Naive thymus-derived CD8-positive, alpha-beta T cell (primary cell): Measurements from ENCODE around the gene TAS2R50. TPM values are rescaled to one million over a fixed set of nuclear protein-coding genes. Genes with fewer than 3 reads are reported as not detected.
"Not testable (repeated sequence)": the region's sequence is repeated elsewhere in the genome, so short reads cannot be mapped to it uniquely, and the experiment has no call there.

Experiments used
- ATAC-seq, 2 donors: fragments of 150-1000 bp; cut with Tn5 transposase in 1 of 2; sonication (Bioruptor Pico), chemical (Tn5 transposase) in 1 of 2; 1 replicate in 1 of 2; 2 replicates in 1 of 2; pipeline ENCODE4 v1.10.0; 2021; ENCODE audit warnings: mild to moderate bottlenecking in 2 of 2, moderate library complexity in 2 of 2
- POLR2A ChIA-PET: fragments of 350-600 bp; sonication (Branson Sonifier 250); formaldehyde crosslinking; loops from one replicate; lab custom pipeline; 2021; ENCODE audit warnings: antibody characterized with exemption; lab: Charles Lee
- DNase-seq, 10 donors: peaks; one replicate each; pipeline versions ENCODE4 v3.0.0 to v3.0.0-alpha.2; 2020 to 2022
- H3K27ac Mint-ChIP-seq, 10 donors: one replicate each; pipeline ENCODE4 v1.8.0; 2020 to 2022; ENCODE audit warnings: mild to moderate bottlenecking in 10 of 10, mixed read lengths in 10 of 10, moderate library complexity in 4 of 10, inconsistent platforms in 1 of 10
- H3K27me3 Mint-ChIP-seq, 5 donors: one replicate each; pipeline ENCODE4 v1.8.0; 2021 to 2022; ENCODE audit warnings: mixed read lengths in 5 of 5
- H3K36me3 Mint-ChIP-seq, 3 donors: one replicate each; pipeline ENCODE4 v1.8.0; 2020 to 2022; ENCODE audit warnings: mixed read lengths in 3 of 3, mild to moderate bottlenecking in 2 of 3, inconsistent platforms in 1 of 3
- H3K4me1 Mint-ChIP-seq, 4 donors: one replicate each; pipeline ENCODE4 v1.8.0; 2021 to 2022; ENCODE audit warnings: mixed read lengths in 4 of 4
- H3K4me3 Mint-ChIP-seq, 10 donors: one replicate each; pipeline ENCODE4 v1.8.0; 2020 to 2022; ENCODE audit warnings: mild to moderate bottlenecking in 10 of 10, mixed read lengths in 10 of 10, moderate library complexity in 6 of 10, inconsistent platforms in 1 of 10
- H3K9me3 Mint-ChIP-seq, 9 donors: one replicate each; pipeline ENCODE4 v1.8.0; 2020 to 2022; ENCODE audit warnings: mixed read lengths in 9 of 9, mild to moderate bottlenecking in 3 of 9, inconsistent platforms in 1 of 9, moderate library complexity in 1 of 9
- polyA plus RNA-seq, 3 donors: library from polyadenylated mRNA; unstranded; fragments of 300-500 nt; fragmentation: Illumina TruSeq; gene quantifications; one replicate each; pipeline ENCODE4 v1.2.3, GENCODE V29; 2021
- total RNA-seq, 8 experiments: library from RNA in 2 of 8; stranded (reverse) in 2 of 8; gene quantifications; one replicate each; pipeline ENCODE4 v1.2.3 and lab custom pipeline; 2021 to 2026

Gene TAS2R50, protein sequence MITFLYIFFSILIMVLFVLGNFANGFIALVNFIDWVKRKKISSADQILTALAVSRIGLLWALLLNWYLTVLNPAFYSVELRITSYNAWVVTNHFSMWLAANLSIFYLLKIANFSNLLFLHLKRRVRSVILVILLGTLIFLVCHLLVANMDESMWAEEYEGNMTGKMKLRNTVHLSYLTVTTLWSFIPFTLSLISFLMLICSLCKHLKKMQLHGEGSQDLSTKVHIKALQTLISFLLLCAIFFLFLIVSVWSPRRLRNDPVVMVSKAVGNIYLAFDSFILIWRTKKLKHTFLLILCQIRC
- total RNA-seq (1 to 10 TPM; 1.2 TPM), polyA plus RNA-seq (not detected), total RNA-seq (lab: John Stamatoyannopoulos, UW) (0.07 to 1.5 (median 0.74) reads per million in 6 experiments)

DNA sequence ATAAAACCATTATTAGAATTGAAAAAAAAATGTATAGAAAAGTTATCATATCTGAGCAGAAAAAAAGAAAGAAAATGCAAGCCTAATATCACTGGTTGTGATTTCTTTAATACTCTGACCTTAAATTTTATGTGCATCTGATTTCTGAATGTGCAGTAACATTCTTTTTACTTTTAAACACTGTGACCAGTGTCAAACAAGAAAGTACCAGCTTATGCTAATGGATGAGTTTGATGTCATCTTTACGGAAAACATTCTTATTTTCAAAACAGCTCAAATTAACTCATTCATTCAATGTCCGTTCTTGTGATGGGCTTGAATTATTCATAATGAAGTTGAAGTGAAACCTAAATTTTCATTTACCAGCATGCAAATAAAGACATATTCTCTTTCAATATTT lies at the start of gene TAS2R50:
TAS2R50 (minus strand) TSS at position 101 of the 400 bp plus-strand sequence; CDS start at position 49, 52 bp downstream.
- Mint-ChIP-seq H3K27ac (no peak within 1 kb of the TSS), H3K4me3 (no peak within 1 kb of the TSS), H3K4me1 (peaks cover 8 to 22% (median 18%) of the 10 kb centered on the region in 4 donors), H3K9me3 (peaks cover 0 to 15% (median 0%) of the 10 kb centered on the region in 9 donors), H3K27me3 (peaks cover 0 to 3% (median 0%) of the 10 kb centered on the region in 5 donors), H3K36me3 (peaks cover 8 to 17% (median 11%) of the 10 kb centered on the region in 3 donors)
- DNase-seq (no peak), ATAC-seq (no peak)
- POLR2A ChIA-PET = no interaction called here

DNA sequence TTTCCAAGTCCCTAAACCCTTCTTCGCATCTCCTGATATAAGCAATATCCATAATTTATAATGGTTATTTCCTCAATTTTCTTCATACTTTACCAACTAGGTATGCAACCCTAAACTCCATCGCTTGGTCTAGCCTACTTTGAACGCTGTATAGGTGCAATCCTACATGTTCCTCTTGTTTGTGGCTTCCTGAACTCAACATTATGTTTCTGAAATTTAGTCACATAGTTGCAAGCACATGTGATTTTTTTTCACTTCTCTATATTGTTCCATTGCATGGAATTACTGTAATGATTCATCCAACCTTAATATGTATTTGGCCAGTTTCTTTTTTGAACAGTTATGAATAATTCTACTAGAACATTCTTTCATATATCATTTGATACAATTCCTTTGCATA lies 47.2 kb upstream of the TAS2R50 start:
- H3K27ac Mint-ChIP-seq, POLR2A ChIA-PET, ATAC-seq, H3K4me3 Mint-ChIP-seq, H3K9me3 Mint-ChIP-seq, H3K4me1 Mint-ChIP-seq, DNase-seq, H3K27me3 Mint-ChIP-seq: not testable (repeated sequence)
- peaks cover 19 to 38% (median 29%) of the 10 kb centered on the region in 3 donors for H3K36me3 Mint-ChIP-seq

DNA sequence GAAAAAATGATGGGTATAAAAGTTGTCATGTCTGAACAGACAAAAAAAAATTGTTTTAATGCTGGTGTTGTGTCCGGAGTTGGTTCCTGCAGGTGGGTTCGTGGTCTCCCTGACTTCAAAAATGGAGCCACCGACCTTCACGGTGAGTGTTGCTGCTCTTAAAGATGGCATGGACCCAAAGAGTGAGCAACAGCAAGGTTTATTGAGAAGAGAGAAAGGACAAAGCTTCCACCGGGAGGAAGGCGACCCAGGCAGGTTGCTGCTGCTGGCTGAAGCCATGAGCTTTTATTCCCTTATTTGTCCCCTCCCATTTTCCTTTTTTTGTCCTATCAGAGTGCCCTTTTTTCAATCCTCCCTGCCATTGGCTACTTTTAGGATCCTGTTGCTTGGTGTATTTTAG lies 44.6 kb upstream of the TAS2R50 start, which contains the start of gene TAS2R31:
TAS2R31 (minus strand) TSS at position 101 of the 400 bp plus-strand sequence; CDS start at position 29, 72 bp downstream.
- POLR2A ChIA-PET = no interaction called here
- DNase-seq (no peak), ATAC-seq (no peak)
- Mint-ChIP-seq H3K4me3 (no peak within 1 kb of the TSS), H3K4me1 (peaks cover 0 to 2% (median 0%) of the 10 kb centered on the region in 4 donors), H3K27me3 (no peaks in the 10 kb centered on the region), H3K36me3 (peaks cover 23 to 47% (median 38%) of the 10 kb centered on the region in 3 donors), H3K27ac (peak within 1 kb of the TSS in 1 of 10 donors; percentile 32), H3K9me3 (peaks cover 0 to 2% (median 0%) of the 10 kb centered on the region in 9 donors)

DNA sequence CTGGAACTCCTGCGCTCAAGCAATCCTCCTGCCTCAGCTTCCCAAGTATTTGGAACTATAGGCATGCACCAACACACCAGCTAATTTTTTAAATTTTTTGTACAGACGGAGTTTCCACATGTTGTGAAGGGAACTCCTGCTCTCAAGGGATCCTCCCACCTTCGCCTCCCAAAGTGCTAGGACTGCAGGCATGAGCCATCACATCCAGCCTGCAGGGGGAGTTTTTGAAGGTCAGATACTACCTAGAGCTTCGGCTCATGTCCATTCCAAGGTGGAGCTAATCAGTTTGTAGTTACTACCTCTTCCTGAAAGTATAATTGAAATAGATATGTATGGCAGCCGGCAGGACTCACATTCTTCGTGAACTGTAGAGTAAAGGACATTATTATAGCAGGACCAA lies 39.4 kb upstream of the TAS2R50 start:
- peaks cover 0 to 13% (median 8%) of the 10 kb centered on the region in 4 donors for H3K4me1 Mint-ChIP-seq
- H3K36me3 Mint-ChIP-seq = peaks cover 22 to 42% (median 40%) of the 10 kb centered on the region in 3 donors
- no peak for ATAC-seq
- H3K9me3 Mint-ChIP-seq = peaks cover 0 to 10% (median 7%) of the 10 kb centered on the region in 9 donors
- POLR2A ChIA-PET = no interaction called here
- no peaks in the 10 kb centered on the region for H3K27me3 Mint-ChIP-seq
- H3K27ac Mint-ChIP-seq = no peak overlapping the region
- H3K4me3 Mint-ChIP-seq = no peak overlapping the region
- DNase-seq = no peak

DNA sequence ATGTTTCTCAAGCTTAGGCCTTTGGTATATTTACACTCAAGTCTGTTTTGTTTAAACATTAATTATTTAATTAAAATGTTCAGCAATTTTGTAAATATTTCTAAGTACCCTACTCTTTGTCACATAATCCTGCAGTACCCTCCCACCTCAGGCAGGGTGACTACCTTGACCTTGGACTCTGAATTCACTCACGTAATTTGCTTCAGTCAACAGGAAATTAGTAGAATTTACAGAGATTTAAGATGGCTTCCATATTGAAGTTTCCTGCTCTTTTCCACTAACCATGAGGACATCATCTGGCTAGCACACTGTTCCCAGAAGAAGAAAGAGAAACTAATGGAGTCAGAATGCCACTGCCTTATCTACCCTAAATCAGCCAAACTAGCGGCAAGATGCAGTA lies 36.7 kb upstream of the TAS2R50 start:
- H3K36me3 Mint-ChIP-seq = peaks cover 10 to 38% (median 29%) of the 10 kb centered on the region in 3 donors
- no peaks in the 10 kb centered on the region for H3K27me3 Mint-ChIP-seq
- POLR2A ChIA-PET = no interaction called here
- H3K27ac Mint-ChIP-seq = no peak overlapping the region
- H3K9me3 Mint-ChIP-seq = peaks cover 0 to 10% (median 7%) of the 10 kb centered on the region in 9 donors
- no peak for ATAC-seq
- H3K4me3 Mint-ChIP-seq = no peak overlapping the region
- H3K4me1 Mint-ChIP-seq = peaks cover 0 to 13% (median 7%) of the 10 kb centered on the region in 4 donors
- DNase-seq = no peak

DNA sequence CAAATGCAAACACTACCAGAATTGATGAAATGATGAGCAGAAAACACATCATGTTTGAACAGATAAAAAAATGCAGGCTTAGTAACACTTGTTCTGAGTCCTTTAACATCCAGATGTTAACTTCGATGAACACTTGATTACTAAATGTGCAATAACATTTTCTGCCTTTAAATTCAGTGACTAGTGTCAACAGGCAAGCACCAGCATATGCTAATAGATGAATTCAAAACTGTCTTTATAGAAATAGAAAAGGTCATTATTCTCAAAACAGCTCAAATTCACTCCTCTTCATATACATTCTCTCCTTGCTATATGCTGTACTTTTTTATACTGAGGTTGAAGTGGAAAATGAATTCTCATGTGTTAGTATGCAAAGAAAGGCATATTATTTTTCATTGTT lies 35.8 kb upstream of the TAS2R50 start, which contains the start of gene TAS2R19:
TAS2R19 (minus strand) TSS at position 101 of the 400 bp plus-strand sequence; CDS start at position 52, 49 bp downstream.
- Mint-ChIP-seq H3K36me3 (peaks cover 10 to 38% (median 29%) of the 10 kb centered on the region in 3 donors), H3K4me1 (peaks cover 0 to 13% (median 7%) of the 10 kb centered on the region in 4 donors), H3K4me3 (no peak within 1 kb of the TSS), H3K27ac (no peak within 1 kb of the TSS), H3K9me3 (peaks cover 0 to 10% (median 7%) of the 10 kb centered on the region in 9 donors), H3K27me3 (no peaks in the 10 kb centered on the region)
- ATAC-seq (no peak), DNase-seq (no peak)
- POLR2A ChIA-PET = no interaction called here

DNA sequence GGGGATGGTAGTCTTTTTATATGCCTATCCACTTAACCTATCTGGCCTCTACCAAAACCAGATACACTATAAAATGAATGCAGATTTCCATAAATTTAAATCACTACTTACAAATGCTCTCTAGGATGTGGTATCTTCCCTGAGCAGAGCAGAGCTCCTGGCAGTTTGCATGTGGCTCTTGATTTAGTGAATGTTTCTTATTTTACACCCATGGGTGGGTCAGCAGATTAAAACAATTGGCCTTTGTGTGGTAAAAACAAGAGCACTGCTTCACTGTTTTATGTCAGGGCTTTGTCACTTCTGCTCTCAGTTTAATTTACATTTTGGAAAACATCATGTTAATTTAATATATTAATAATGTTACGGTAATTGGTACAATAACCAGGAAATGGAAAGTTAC lies 30.2 kb upstream of the TAS2R50 start:
- H3K27me3 Mint-ChIP-seq = no peaks in the 10 kb centered on the region

DNA sequence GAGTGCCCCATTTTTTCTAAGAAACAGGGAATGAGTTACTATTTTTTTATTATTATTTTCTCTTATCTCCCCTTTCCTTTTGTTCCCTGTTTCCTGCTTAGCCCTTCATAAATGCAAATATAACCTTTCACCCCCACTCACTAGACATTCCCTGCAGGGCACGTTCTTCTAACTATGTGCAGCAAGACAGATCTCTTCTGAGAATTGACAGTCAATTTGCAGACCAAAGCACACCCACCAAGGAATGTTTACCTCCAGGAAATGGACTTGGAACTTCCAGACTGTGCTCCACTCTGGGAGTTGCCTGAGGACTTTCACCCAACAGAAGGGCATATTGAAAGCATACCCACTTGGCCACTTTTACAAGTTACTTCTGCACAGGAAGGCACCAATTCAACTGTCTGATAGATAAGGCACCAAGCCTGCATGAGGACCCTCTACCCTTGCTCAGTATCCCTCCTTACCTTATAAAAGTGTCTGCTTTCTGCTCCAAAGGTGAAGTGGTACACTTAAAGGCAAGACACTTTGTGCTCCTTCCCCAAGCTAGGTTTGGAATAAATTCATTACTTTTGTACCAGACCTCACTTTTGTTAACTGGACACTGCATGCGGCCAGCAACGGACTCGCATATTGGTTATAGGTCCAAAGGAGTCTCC lies 29.2 kb upstream of the TAS2R50 start:
- ATAC-seq (no peak), DNase-seq (no peak)
- POLR2A ChIA-PET = no interaction called here
- H3K4me3 Mint-ChIP-seq = no peak overlapping the region
- peaks cover 0 to 23% (median 18%) of the 10 kb centered on the region in 3 donors for H3K36me3 Mint-ChIP-seq
- H3K27ac Mint-ChIP-seq = no peak overlapping the region
- H3K4me1 Mint-ChIP-seq = peaks cover 6 to 14% (median 7%) of the 10 kb centered on the region in 4 donors
- no peaks in the 10 kb centered on the region for H3K9me3 Mint-ChIP-seq
- no peaks in the 10 kb centered on the region for H3K27me3 Mint-ChIP-seq

More for the DNA sequence above, 30.2 kb upstream of the TAS2R50 start:
- Mint-ChIP-seq H3K9me3 (no peaks in the 10 kb centered on the region), H3K36me3 (peaks cover 0 to 23% (median 23%) of the 10 kb centered on the region in 3 donors), H3K4me1 (peaks cover 7 to 20% (median 9%) of the 10 kb centered on the region in 4 donors), H3K4me3 (no peak overlapping the region), H3K27ac (no peak overlapping the region)
- POLR2A ChIA-PET = no interaction called here
- ATAC-seq (no peak), DNase-seq (no peak)

DNA sequence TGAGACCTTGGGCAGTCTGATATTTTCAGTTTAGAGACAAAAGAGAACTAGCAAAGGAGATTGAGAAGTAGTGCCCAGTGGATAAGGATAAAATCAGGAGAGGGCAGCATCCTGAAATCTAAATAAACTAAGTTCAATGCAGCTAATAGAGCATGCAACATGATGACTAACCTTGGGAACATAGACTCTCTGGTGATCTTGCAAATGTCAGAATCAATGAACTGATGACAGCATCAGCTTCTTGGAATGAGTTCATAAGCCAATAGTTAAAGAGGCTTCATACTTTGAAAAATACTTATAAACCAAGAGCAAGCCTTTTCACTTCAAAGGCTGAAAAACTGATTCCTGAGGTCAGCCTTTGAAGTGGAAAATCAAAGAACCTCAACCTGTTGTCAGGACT lies 27.5 kb upstream of the TAS2R50 start:
- ATAC-seq = no peak
- no peak overlapping the region for H3K4me3 Mint-ChIP-seq
- peaks cover 0 to 27% (median 15%) of the 10 kb centered on the region in 3 donors for H3K36me3 Mint-ChIP-seq
- POLR2A ChIA-PET = no interaction called here
- H3K27ac Mint-ChIP-seq = no peak overlapping the region
- peaks cover 6 to 14% (median 7%) of the 10 kb centered on the region in 4 donors for H3K4me1 Mint-ChIP-seq
- no peak for DNase-seq
- peaks cover 0 to 4% (median 0%) of the 10 kb centered on the region in 9 donors for H3K9me3 Mint-ChIP-seq
- H3K27me3 Mint-ChIP-seq = no peaks in the 10 kb centered on the region

DNA sequence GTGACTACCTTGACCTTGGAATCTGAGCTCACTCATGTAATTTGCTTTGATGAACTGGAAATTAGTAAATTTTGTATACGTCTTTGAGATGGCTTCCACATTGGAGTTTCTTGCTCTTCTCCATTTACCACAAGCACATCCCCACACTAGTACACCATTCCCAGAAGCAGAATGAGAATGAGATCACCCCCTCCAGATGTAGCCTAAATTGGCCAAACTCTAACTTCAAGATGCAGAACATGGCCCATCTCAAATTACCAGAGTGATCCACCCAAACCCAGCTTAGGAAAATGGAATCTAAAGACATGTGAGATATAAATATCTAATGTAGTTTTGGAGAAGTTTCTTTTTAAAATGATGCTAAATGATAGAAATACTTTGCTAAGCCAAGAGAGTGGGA lies 20.9 kb upstream of the TAS2R50 start:
- Mint-ChIP-seq H3K9me3 (peaks cover 0 to 9% (median 0%) of the 10 kb centered on the region in 9 donors), H3K27ac (no peak overlapping the region), H3K4me3 (no peak overlapping the region), H3K27me3 (no peaks in the 10 kb centered on the region), H3K36me3 (peaks cover 3 to 10% (median 6%) of the 10 kb centered on the region in 3 donors), H3K4me1 (peaks cover 0 to under 1% (median 0%) of the 10 kb centered on the region in 4 donors)
- DNase-seq (no peak), ATAC-seq (no peak)
- POLR2A ChIA-PET = no interaction called here

DNA sequence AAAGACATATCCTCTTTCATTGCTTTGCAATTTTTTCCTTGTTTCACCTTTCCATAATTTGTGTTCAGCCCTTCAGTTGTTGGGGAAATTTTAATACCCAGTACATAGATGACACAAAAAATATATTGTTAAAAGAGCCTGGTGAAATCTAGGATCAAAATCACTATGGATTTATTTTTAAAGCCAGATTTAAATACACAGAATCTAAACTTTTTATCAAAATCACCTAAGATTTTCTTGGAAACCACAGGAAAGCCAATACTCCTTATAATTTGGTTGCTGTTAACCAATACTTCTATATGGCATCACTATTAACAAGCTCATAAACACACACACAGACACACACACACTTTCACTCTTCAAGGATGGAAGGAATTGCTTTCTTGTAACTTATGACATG lies 11.5 kb upstream of the TAS2R50 start, which contains the start of gene TAS2R20:
TAS2R20 (minus strand) TSS at position 101 of the 400 bp plus-strand sequence. CDS start 429 bp downstream, outside the sequence.
- H3K27me3 Mint-ChIP-seq = no peaks in the 10 kb centered on the region
- no peaks in the 10 kb centered on the region for H3K9me3 Mint-ChIP-seq
- POLR2A ChIA-PET = no interaction called here
- H3K4me3 Mint-ChIP-seq = no peak within 1 kb of the TSS
- H3K36me3 Mint-ChIP-seq = peaks cover 5 to 32% (median 22%) of the 10 kb centered on the region in 3 donors
- DNase-seq (no peak), ATAC-seq (no peak)
- peaks cover 0 to 5% (median 0%) of the 10 kb centered on the region in 4 donors for H3K4me1 Mint-ChIP-seq
- no peak within 1 kb of the TSS for H3K27ac Mint-ChIP-seq

DNA sequence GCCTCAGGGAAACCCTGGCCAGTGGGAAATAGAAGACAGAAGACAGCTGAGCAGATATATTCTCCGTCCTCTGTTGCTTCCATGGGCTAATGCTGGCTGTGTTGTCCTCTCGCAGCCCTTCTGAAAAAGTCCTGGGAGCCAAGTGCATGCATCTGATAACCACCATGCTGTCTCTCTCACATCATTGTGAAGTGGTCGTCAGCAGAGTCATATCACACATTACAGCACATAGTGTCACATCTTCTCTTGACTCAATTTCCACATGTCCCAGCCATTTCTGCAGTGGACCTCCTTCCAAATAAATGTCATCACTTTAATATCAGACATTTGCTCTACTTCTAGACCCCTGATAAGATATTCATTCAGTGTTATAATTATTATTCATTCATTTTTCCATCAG lies 7.6 kb upstream of the TAS2R50 start:
- no peak overlapping the region for H3K4me3 Mint-ChIP-seq
- POLR2A ChIA-PET = no interaction called here
- ATAC-seq = no peak
- peaks cover 0 to 15% (median 0%) of the 10 kb centered on the region in 9 donors for H3K9me3 Mint-ChIP-seq
- DNase-seq = no peak
- H3K4me1 Mint-ChIP-seq = peaks cover 0 to 5% (median 0%) of the 10 kb centered on the region in 4 donors
- H3K36me3 Mint-ChIP-seq = peaks cover 11 to 47% (median 23%) of the 10 kb centered on the region in 3 donors
- no peak overlapping the region for H3K27ac Mint-ChIP-seq
- peaks cover 0 to 3% (median 0%) of the 10 kb centered on the region in 5 donors for H3K27me3 Mint-ChIP-seq
